HEK293 (cell line): ENCODE results near the gene MARCKSL1.

ENCODE experiments used
- GFI1B ChIP-seq: fragments of 450-650 bp; formaldehyde crosslinking; IDR thresholded peaks from 2 replicates; pipeline ENCODE4 v1.5.1; 2016; ENCODE audit warnings: missing biosample characterization, missing genetic modification characterization
- IKZF3 ChIP-seq: fragments of 450-650 bp; IDR thresholded peaks from 2 replicates; pipeline ENCODE4 v1.5.0; 2018; ENCODE audit warnings: missing biosample characterization, mild to moderate bottlenecking, missing genetic modification characterization, moderate library complexity
- KLF9 ChIP-seq: fragments of 450-650 bp; formaldehyde crosslinking; IDR thresholded peaks from 2 replicates; pipeline ENCODE4 v1.5.1; 2016; ENCODE audit warnings: missing biosample characterization, missing genetic modification characterization, low read depth
- OSR2 ChIP-seq: fragments of 450-650 bp; formaldehyde crosslinking; IDR thresholded peaks from 2 replicates; pipeline ENCODE4 v1.5.1; 2016; ENCODE audit warnings: missing biosample characterization, missing genetic modification characterization
- SETDB1 ChIP-seq: IDR thresholded peaks from one replicate; pipeline ENCODE4 v1.6.1; 2017; ENCODE audit warnings: mild to moderate bottlenecking, low read length, moderate library complexity, mixed read lengths; ENCODE audit not compliant: insufficient read length
- SP3 ChIP-seq: fragments of 450-650 bp; formaldehyde crosslinking; IDR thresholded peaks from 2 replicates; pipeline ENCODE4 v1.5.1; 2016; ENCODE audit warnings: missing biosample characterization, missing genetic modification characterization
- ZBTB21 ChIP-seq: fragments of 450-650 bp; formaldehyde crosslinking; IDR thresholded peaks from 2 replicates; pipeline ENCODE4 v1.5.1; 2017; ENCODE audit warnings: missing biosample characterization, missing genetic modification characterization
- ZFHX2 ChIP-seq: fragments of 450-650 bp; formaldehyde crosslinking; conservative IDR thresholded peaks from 2 replicates; pipeline ENCODE4 v1.5.1; 2016; ENCODE audit warnings: missing biosample characterization, missing genetic modification characterization
- ZFP37 ChIP-seq: fragments of 450-650 bp; formaldehyde crosslinking; IDR thresholded peaks from 2 replicates; pipeline ENCODE4 v1.5.1; 2016; ENCODE audit warnings: missing biosample characterization, missing genetic modification characterization
- ZNF157 ChIP-seq: fragments of 450-650 bp; formaldehyde crosslinking; IDR thresholded peaks from 2 replicates; pipeline ENCODE4 v1.5.1; 2016; ENCODE audit warnings: missing biosample characterization, missing genetic modification characterization
- ZNF16 ChIP-seq: fragments of 450-650 bp; formaldehyde crosslinking; IDR thresholded peaks from 2 replicates; pipeline ENCODE4 v1.5.1; 2016; ENCODE audit warnings: low read depth, missing biosample characterization, missing genetic modification characterization
- ZNF350 ChIP-seq: fragments of 450-650 bp; formaldehyde crosslinking; IDR thresholded peaks from 2 replicates; pipeline ENCODE4 v1.5.0; 2017; ENCODE audit warnings: missing biosample characterization, mild to moderate bottlenecking, missing genetic modification characterization
- ZNF398 ChIP-seq: fragments of 450-650 bp; formaldehyde crosslinking; IDR thresholded peaks from 2 replicates; pipeline ENCODE4 v1.5.1; 2017; ENCODE audit warnings: missing biosample characterization, missing genetic modification characterization
- ZNF48 ChIP-seq: fragments of 450-650 bp; formaldehyde crosslinking; IDR thresholded peaks from 2 replicates; pipeline ENCODE4 v1.5.1; 2016; ENCODE audit warnings: missing biosample characterization, missing genetic modification characterization
- ZNF514 ChIP-seq: fragments of 450-650 bp; formaldehyde crosslinking; IDR thresholded peaks from 2 replicates; pipeline ENCODE4 v1.5.1; 2016; ENCODE audit warnings: missing biosample characterization, missing genetic modification characterization
- ZNF544 ChIP-seq: fragments of 450-650 bp; formaldehyde crosslinking; IDR thresholded peaks from 2 replicates; pipeline ENCODE4 v1.5.0; 2017; ENCODE audit warnings: missing biosample characterization, missing genetic modification characterization
- ZNF610 ChIP-seq: fragments of 450-650 bp; formaldehyde crosslinking; IDR thresholded peaks from 2 replicates; pipeline ENCODE4 v1.5.1; 2016; ENCODE audit warnings: missing biosample characterization, missing genetic modification characterization, borderline replicate concordance
- ZNF624 ChIP-seq: fragments of 450-650 bp; formaldehyde crosslinking; IDR thresholded peaks from 2 replicates; pipeline ENCODE4 v1.5.1; 2017; ENCODE audit warnings: missing biosample characterization, missing genetic modification characterization
- ZNF629 ChIP-seq: fragments of 450-650 bp; formaldehyde crosslinking; IDR thresholded peaks from 2 replicates; pipeline ENCODE4 v1.5.1; 2017; ENCODE audit warnings: missing biosample characterization, missing genetic modification characterization
- ZNF76 ChIP-seq: fragments of 450-650 bp; formaldehyde crosslinking; IDR thresholded peaks from 2 replicates; pipeline ENCODE4; 2016; ENCODE audit warnings: low read depth, missing biosample characterization, missing genetic modification characterization, borderline replicate concordance
- ZNF843 ChIP-seq: fragments of 450-650 bp; formaldehyde crosslinking; IDR thresholded peaks from 2 replicates; pipeline ENCODE4 v1.5.1; 2016; ENCODE audit warnings: missing biosample characterization, missing genetic modification characterization
- ZXDB ChIP-seq: fragments of 450-650 bp; formaldehyde crosslinking; IDR thresholded peaks from 2 replicates; pipeline ENCODE4 v1.5.1; 2016; ENCODE audit warnings: missing biosample characterization, missing genetic modification characterization
- TF ChIP-seq, protein P1 (sequence below): fragments of 450-650 bp; formaldehyde crosslinking; IDR thresholded peaks from 2 replicates; pipeline ENCODE4; 2016; ENCODE audit warnings: missing biosample characterization, missing genetic modification characterization
- TF ChIP-seq, protein P2 (sequence below): fragments of 450-650 bp; formaldehyde crosslinking; IDR thresholded peaks from 2 replicates; pipeline ENCODE4 v1.5.1; 2016; ENCODE audit warnings: missing biosample characterization, missing genetic modification characterization, borderline replicate concordance
- TF ChIP-seq, protein P3 (sequence below): fragments of 450-650 bp; formaldehyde crosslinking; optimal IDR thresholded peaks from 2 replicates; pipeline ENCODE3; 2016; ENCODE audit warnings: missing biosample characterization, mild to moderate bottlenecking, missing genetic modification characterization
- TF ChIP-seq, protein P4 (sequence below): fragments of 450-650 bp; formaldehyde crosslinking; conservative IDR thresholded peaks from 2 replicates; pipeline ENCODE4 v1.5.1; 2016; ENCODE audit warnings: low read depth, missing biosample characterization, missing genetic modification characterization
- TF ChIP-seq, protein P5 (sequence below): fragments of 450-650 bp; formaldehyde crosslinking; IDR thresholded peaks from 2 replicates; pipeline ENCODE4 v1.5.0; 2017; ENCODE audit warnings: missing biosample characterization, missing genetic modification characterization, borderline replicate concordance

The MARCKSL1 gene

DNA sequence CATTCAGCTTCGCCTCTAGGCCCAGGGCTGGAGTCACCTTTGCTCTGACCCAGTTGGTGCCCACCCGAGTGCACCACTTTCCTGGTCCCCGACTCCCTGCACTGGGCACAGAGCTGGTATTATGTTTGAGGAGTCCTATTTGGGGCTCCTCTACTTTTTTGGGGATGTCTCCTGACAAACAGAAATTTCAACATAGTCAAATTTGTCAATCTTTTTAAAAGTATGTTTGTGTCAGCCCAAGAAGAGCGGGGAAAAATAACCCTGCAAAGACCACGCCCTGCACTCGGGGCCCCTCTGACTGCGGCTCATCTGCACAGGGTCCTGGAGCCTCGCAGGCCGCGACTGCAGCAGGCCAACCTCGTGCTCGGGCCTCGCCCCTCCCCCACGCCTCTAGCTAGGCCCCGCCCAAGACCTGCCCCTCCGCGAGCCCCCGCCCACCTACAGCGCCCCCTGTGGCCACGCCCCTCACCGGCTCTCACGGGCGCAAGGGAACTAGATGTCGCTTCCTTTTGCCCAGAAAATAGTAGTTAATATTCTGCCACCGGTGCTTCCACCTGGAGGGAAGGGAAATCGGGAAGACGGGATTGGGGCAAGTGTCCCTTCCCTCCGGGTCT is 14.9 kb upstream of the MARCKSL1 start (continued):
- TF ChIP-seq, protein P1, sequence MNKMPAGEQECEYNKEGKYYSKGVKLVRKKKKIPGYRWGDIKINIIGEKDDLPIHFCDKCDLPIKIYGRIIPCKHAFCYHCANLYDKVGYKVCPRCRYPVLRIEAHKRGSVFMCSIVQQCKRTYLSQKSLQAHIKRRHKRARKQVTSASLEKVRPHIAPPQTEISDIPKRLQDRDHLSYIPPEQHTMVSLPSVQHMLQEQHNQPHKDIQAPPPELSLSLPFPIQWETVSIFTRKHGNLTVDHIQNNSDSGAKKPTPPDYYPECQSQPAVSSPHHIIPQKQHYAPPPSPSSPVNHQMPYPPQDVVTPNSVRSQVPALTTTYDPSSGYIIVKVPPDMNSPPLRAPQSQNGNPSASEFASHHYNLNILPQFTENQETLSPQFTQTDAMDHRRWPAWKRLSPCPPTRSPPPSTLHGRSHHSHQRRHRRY: no peak
- TF ChIP-seq ZNF398 (tag by site-specific recombination) (no peak), ZNF629 (tag by site-specific recombination) (no peak), ZNF544 (tag by site-specific recombination) (no peak), ZFP37 (tag by site-specific recombination) (no peak), GFI1B (tag by site-specific recombination) (no peak), ZNF843 (tag by site-specific recombination) (no peak), ZNF350 (tag by site-specific recombination) (no peak), OSR2 (tag by site-specific recombination) (no peak), ZNF76 (tag by site-specific recombination) (peak; percentile 45; the same call in 1 of the 2 replicates), ZNF624 (tag by site-specific recombination) (no peak), ZBTB21 (tag by site-specific recombination) (no peak), KLF9 (peak; percentile 96), IKZF3 (peak; percentile 34; the same call in 1 of the 2 replicates), SP3 (tag by site-specific recombination) (peak; percentile 95), ZNF610 (tag by site-specific recombination) (peak; percentile 52; the same call in 1 of the 2 replicates), ZNF16 (no peak), SETDB1 (peak; percentile 87), ZXDB (tag by site-specific recombination) (no peak; the same call in 1 of the 2 replicates), ZNF514 (tag by site-specific recombination) (no peak), ZNF157 (tag by site-specific recombination) (no peak), ZFHX2 (tag by site-specific recombination) (peak; percentile 83), ZNF48 (no peak)
- TF ChIP-seq, protein P2, sequence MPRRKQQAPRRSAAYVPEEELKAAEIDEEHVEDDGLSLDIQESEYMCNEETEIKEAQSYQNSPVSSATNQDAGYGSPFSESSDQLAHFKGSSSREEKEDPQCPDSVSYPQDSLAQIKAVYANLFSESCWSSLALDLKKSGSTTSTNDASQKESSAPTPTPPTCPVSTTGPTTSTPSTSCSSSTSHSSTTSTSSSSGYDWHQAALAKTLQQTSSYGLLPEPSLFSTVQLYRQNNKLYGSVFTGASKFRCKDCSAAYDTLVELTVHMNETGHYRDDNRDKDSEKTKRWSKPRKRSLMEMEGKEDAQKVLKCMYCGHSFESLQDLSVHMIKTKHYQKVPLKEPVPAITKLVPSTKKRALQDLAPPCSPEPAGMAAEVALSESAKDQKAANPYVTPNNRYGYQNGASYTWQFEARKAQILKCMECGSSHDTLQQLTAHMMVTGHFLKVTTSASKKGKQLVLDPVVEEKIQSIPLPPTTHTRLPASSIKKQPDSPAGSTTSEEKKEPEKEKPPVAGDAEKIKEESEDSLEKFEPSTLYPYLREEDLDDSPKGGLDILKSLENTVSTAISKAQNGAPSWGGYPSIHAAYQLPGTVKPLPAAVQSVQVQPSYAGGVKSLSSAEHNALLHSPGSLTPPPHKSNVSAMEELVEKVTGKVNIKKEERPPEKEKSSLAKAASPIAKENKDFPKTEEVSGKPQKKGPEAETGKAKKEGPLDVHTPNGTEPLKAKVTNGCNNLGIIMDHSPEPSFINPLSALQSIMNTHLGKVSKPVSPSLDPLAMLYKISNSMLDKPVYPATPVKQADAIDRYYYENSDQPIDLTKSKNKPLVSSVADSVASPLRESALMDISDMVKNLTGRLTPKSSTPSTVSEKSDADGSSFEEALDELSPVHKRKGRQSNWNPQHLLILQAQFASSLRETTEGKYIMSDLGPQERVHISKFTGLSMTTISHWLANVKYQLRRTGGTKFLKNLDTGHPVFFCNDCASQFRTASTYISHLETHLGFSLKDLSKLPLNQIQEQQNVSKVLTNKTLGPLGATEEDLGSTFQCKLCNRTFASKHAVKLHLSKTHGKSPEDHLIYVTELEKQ (tag by site-specific recombination): no peak
- TF ChIP-seq, protein P3, sequence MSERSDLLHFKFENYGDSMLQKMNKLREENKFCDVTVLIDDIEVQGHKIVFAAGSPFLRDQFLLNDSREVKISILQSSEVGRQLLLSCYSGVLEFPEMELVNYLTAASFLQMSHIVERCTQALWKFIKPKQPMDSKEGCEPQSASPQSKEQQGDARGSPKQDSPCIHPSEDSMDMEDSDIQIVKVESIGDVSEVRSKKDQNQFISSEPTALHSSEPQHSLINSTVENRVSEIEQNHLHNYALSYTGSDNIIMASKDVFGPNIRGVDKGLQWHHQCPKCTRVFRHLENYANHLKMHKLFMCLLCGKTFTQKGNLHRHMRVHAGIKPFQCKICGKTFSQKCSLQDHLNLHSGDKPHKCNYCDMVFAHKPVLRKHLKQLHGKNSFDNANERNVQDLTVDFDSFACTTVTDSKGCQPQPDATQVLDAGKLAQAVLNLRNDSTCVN (tag by site-specific recombination): no peak
- TF ChIP-seq, protein P4, sequence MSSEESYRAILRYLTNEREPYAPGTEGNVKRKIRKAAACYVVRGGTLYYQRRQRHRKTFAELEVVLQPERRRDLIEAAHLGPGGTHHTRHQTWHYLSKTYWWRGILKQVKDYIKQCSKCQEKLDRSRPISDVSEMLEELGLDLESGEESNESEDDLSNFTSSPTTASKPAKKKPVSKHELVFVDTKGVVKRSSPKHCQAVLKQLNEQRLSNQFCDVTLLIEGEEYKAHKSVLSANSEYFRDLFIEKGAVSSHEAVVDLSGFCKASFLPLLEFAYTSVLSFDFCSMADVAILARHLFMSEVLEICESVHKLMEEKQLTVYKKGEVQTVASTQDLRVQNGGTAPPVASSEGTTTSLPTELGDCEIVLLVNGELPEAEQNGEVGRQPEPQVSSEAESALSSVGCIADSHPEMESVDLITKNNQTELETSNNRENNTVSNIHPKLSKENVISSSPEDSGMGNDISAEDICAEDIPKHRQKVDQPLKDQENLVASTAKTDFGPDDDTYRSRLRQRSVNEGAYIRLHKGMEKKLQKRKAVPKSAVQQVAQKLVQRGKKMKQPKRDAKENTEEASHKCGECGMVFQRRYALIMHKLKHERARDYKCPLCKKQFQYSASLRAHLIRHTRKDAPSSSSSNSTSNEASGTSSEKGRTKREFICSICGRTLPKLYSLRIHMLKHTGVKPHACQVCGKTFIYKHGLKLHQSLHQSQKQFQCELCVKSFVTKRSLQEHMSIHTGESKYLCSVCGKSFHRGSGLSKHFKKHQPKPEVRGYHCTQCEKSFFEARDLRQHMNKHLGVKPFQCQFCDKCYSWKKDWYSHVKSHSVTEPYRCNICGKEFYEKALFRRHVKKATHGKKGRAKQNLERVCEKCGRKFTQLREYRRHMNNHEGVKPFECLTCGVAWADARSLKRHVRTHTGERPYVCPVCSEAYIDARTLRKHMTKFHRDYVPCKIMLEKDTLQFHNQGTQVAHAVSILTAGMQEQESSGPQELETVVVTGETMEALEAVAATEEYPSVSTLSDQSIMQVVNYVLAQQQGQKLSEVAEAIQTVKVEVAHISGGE (tag by site-specific recombination): peak; percentile 48; the same call in 1 of the 2 replicates
- TF ChIP-seq, protein P5, sequence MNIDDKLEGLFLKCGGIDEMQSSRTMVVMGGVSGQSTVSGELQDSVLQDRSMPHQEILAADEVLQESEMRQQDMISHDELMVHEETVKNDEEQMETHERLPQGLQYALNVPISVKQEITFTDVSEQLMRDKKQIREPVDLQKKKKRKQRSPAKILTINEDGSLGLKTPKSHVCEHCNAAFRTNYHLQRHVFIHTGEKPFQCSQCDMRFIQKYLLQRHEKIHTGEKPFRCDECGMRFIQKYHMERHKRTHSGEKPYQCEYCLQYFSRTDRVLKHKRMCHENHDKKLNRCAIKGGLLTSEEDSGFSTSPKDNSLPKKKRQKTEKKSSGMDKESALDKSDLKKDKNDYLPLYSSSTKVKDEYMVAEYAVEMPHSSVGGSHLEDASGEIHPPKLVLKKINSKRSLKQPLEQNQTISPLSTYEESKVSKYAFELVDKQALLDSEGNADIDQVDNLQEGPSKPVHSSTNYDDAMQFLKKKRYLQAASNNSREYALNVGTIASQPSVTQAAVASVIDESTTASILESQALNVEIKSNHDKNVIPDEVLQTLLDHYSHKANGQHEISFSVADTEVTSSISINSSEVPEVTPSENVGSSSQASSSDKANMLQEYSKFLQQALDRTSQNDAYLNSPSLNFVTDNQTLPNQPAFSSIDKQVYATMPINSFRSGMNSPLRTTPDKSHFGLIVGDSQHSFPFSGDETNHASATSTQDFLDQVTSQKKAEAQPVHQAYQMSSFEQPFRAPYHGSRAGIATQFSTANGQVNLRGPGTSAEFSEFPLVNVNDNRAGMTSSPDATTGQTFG (tag by site-specific recombination): no peak
